ENCODE data around the gene LUC7L.
A peak's percentile ranks its signal among the peaks of the same experiment; 100 is the strongest.

The LUC7L gene, protein sequence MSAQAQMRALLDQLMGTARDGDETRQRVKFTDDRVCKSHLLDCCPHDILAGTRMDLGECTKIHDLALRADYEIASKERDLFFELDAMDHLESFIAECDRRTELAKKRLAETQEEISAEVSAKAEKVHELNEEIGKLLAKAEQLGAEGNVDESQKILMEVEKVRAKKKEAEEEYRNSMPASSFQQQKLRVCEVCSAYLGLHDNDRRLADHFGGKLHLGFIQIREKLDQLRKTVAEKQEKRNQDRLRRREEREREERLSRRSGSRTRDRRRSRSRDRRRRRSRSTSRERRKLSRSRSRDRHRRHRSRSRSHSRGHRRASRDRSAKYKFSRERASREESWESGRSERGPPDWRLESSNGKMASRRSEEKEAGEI

DNA sequence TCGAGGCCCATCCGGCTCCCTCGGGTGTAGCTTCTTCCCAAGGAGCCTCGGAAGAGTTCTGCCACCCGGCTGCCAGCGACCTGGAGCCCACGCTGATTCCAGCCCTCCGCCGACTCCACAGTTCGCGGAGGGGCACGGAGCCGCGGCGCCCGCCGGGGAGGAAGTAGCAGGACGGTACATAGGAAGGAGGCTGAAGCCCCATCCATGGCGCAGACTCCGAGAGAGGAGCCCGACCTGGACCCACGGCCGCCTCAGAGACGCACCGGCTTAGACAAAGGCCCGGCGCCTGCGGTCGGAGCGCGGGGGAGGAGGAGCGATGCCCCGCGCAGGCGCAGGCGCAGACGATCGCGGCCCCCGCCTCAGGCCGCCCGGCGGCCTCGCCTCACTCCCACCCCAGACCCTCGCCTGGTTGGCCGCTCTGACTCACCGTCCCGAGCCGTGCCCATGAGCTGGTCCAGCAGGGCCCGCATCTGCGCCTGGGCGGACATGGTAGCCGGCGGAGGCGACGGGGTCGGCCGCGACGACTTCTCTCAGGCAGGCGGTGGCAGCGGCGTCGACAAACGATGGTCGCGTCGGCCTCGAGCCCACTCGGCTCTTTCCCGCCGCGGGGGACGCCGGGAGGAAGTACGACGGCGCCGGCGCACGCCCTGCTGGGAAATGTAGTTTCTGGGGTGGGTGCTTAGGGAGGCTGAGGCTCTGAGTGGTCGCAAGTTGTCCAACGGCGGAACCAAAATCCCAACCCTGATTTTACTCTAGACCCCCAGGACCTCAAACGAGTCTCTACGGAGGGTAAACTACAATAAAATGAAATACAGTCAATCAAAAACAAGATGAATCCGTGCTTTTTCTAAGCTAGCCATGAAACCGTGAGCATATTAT is at the start of gene LUC7L:
LUC7L (minus strand) TSS at position 598 of the 879 bp plus-strand sequence; CDS start at position 488, 110 bp downstream.
- TF ChIP-seq, protein P1, sequence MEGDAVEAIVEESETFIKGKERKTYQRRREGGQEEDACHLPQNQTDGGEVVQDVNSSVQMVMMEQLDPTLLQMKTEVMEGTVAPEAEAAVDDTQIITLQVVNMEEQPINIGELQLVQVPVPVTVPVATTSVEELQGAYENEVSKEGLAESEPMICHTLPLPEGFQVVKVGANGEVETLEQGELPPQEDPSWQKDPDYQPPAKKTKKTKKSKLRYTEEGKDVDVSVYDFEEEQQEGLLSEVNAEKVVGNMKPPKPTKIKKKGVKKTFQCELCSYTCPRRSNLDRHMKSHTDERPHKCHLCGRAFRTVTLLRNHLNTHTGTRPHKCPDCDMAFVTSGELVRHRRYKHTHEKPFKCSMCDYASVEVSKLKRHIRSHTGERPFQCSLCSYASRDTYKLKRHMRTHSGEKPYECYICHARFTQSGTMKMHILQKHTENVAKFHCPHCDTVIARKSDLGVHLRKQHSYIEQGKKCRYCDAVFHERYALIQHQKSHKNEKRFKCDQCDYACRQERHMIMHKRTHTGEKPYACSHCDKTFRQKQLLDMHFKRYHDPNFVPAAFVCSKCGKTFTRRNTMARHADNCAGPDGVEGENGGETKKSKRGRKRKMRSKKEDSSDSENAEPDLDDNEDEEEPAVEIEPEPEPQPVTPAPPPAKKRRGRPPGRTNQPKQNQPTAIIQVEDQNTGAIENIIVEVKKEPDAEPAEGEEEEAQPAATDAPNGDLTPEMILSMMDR (conservative IDR thresholded peaks at IDR 0.05), result no peak
- H3K27ac ChIP-seq, result peak within 1 kb of the TSS; percentile 83

DNA sequence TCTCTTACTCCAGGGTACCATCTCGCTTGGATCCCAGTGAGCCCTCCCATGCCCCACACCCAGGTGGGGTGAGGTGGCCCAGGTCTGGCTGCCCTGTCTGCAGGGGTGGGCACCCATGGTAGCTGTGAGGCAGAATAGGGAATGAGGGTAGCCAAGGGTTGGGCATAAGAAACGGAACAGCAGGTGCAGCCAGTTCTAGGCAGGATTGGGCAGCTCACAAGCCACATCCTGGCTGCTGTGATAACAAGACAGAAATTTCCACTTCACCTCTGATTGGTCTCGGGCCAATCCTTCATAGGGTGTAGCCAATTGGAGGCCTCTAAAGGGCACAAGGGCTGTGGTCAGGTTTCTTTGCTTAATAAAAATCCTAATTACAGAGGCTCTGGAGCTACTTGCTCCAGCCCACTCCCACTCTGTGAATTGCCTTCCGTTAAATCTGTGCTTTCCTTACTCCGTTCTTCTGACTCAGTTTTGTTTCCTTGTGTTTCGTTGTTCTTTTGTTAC is 49.7 kb upstream of the LUC7L start:
- peak overlapping the region; percentile 69 for H3K27ac ChIP-seq

DNA sequence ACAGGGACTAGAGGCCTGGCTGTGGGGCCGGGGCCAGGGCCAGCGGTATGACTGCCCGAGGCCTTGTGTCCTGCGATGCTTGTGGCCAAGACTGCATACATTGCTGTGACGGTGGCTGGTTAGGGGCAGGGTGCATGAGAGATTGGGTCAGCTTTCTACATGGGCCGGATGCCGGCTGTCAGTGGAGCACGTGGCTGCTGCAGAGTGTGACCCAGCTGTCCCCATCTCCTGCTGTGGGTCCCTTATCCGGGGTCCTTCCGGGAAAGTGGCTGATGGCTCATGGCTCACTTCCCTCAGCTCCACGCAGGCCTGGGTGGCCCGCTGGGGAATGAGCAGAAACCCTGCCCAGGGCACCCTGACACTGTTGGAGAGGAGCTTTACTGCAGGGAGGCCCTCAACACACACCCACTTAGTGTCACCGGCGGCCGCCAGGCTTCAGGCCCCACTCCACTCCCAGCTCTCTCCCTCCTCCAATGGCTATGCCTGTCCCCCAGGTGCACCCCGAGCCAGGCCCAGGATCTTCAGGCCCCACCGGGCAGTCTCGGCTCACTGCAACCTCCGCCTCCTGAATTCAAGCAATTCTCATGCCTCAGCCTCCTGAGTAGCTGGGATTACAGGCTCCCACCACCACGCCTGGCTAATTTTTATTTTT is 47.3 kb upstream of the LUC7L start:
- TF ChIP-seq, protein P1 (conservative IDR thresholded peaks at IDR 0.05), result no peak
- no peak overlapping the region for H3K27ac ChIP-seq

More for the DNA sequence above, 49.7 kb upstream of the LUC7L start:
- TF ChIP-seq, protein P1 (conservative IDR thresholded peaks at IDR 0.05), result no peak

DNA sequence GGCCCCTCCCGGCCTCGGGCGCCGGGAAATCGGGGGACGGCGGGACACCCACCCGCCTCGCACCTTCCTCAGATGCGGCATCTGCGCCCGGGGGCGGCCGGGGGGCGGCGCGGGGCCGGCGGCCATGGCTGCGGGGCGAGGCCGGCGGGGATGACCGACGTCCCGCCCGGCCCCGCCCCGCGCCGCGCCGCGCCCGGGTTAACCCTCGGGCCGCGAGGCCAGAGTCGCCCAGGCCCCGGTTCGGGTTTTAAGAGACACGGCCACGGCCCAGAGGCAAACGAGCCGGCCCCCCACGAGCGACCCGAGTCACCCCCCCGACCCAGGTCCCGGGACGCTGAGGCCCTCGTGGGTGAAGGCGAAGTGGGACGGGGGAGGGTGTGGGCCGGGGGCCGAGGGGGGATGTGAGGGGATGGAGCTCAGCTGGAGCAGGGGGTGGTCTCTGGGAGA is 46.6 kb upstream of the LUC7L start, which contains the start of gene RGS11:
RGS11 (minus strand) TSS at position 159 of the 447 bp plus-strand sequence; CDS start at position 126, 33 bp downstream.
- peak within 1 kb of the TSS; percentile 71 for H3K27ac ChIP-seq
- TF ChIP-seq, protein P1 (conservative IDR thresholded peaks at IDR 0.05), result no peak

DNA sequence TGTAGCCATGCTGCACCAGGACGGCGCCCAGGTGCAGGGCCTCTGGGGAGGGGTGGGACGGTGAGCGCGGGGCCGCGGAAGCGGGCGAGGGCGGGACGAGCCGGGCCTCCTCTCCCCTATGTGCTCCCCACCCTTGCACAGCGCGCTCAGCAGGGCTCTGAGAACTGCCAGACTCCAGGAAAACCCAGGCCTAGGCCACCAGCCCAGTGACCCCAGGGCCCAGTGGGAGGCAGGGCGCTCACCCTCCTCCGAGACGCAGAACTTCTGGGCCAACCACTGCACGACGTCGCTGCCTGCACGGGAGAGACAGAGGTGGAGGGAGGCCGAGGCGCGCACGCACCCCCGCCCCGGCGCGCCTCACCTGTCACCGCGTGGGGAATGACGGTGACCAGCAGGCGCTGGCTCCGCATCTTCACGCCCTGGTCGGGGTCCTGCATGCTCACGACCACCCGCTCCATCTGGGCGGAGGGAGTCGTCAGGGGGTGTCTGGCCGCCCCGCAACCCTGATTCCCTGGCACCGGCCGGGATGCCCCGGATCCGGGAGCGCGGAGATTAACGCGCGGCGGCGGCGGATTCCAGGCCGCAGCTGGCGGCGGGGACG is 45.9 kb upstream of the LUC7L start:
- TF ChIP-seq, protein P1 (conservative IDR thresholded peaks at IDR 0.05), result no peak
- peak overlapping the region; percentile 71 for H3K27ac ChIP-seq

DNA sequence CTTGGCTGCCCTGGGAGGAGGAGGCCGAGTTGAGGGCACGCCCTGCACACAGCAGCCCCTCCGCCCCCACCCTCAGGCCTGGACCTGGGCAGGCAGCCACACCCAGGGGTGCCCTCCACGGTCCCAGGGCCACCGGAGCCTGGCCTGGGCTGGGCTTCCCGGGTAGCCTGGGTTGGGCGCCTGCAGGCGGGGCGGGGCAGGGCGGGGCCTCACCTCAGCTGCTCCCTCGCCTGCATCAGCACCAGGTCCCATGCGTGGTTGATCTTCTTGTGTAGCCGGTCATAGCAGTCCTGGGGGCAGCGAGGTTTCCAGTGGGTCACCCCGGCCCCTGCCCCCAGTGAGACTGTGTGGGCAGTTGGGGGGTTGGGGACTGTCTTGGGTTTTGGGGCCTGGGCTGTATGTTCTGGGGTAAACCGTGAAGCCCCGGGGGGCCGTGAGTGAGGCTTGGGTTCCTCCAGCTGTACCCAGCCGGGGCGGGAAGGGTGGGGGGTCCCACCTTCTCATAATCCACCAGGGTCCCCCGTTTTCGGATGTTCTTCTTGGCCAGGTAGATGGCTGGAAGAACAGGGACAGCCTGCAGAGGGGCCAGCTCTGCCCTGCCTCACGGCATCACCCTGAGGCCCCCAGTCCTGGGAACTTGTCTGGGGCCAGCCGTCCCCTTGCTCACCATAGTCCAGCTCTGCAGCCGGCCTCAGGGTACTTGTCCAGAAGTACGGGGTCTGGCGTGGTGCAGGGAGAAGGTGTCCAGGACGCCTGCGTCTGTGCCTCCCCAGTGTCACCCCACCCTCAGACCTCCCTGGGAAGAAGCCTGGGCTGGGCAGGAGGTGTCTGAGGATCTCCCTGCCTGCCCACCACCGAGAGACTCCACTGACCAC is 44.5 kb upstream of the LUC7L start:
- TF ChIP-seq, protein P1 (conservative IDR thresholded peaks at IDR 0.05), result no peak
- peak overlapping the region; percentile 71; the same call in 1 of the 2 replicates for H3K27ac ChIP-seq
